Heart right ventricle (tissue), 16 donors: ENCODE results near the gene SCAMP4. TPM values are rescaled to one million over a fixed set of nuclear protein-coding genes. Genes with fewer than 3 reads are reported as not detected.
A peak's percentile ranks its signal among the peaks of the same experiment; 100 is the strongest.
"Not testable (repeated sequence)": the region's sequence is repeated elsewhere in the genome, so short reads cannot be mapped to it uniquely, and the experiment has no call there.

Experiments
- ATAC-seq, 8 donors: fragments of 200-7000 bp; cut with Tn5 transposase; one replicate each; pipeline ENCODE4 v1.9.1; 2020; ENCODE audit warnings: mild to moderate bottlenecking in 8 of 8, moderate library complexity in 8 of 8, moderate number of reproducible peaks in 1 of 8
- DNase-seq, 2 donors: peaks; one replicate each; pipeline ENCODE4 v3.0.0-alpha.2; 2020
- H3K27ac ChIP-seq, 10 donors: fragments of 200-600 bp; sonication (generic) in 2 of 10; one replicate each; pipeline versions ENCODE4 v1.5.0 to v1.8.0; 2020 to 2022; ENCODE audit warnings: mild to moderate bottlenecking in 3 of 10
- H3K27me3 ChIP-seq, 7 donors: fragments of 200-600 bp; one replicate each; pipeline ENCODE4 v1.8.0; 2021 to 2022; ENCODE audit warnings: mild to moderate bottlenecking in 2 of 7
- H3K36me3 ChIP-seq, 9 donors: fragments of 200-600 bp; sonication (generic) in 1 of 9; one replicate each; pipeline versions ENCODE4 v1.5.0 to v1.8.0; 2020 to 2022; ENCODE audit warnings: mild to moderate bottlenecking in 2 of 9
- H3K4me1 ChIP-seq, 9 donors: fragments of 200-600 bp; sonication (generic) in 1 of 9; one replicate each; pipeline versions ENCODE4 v1.5.0 to v1.8.0; 2020 to 2022; ENCODE audit warnings: mild to moderate bottlenecking in 4 of 9
- H3K4me3 ChIP-seq, 10 donors: fragments of 200-600 bp; sonication (generic) in 2 of 10; one replicate each; pipeline versions ENCODE4 v1.5.0 to v1.8.0; 2020 to 2022; ENCODE audit warnings: mild to moderate bottlenecking in 7 of 10, moderate library complexity in 2 of 10
- H3K9me3 ChIP-seq, 11 donors: fragments of 200-600 bp in 10 of 11; sonication (generic) in 2 of 11; one replicate each; pipeline versions ENCODE4 v1.5.0 to v1.8.0; 2013 to 2022; ENCODE audit warnings: mild to moderate bottlenecking in 2 of 11, control low read depth in 1 of 11, moderate library complexity in 1 of 11
- CTCF ChIP-seq, 9 donors: fragments of 200-600 bp; sonication (generic) in 2 of 9; IDR thresholded peaks; one replicate each; pipeline versions ENCODE4 v1.5.0 to v1.8.0; 2021 to 2022; ENCODE audit warnings: antibody characterized with exemption in 9 of 9, mild to moderate bottlenecking in 5 of 9, moderate library complexity in 1 of 9
- WGBS, 2 donors: extraction: QIAGEN DNeasy Blood & Tissue Kit; methylation state at CpG; one replicate each; pipeline ENCODE4 v1.1.7; 2013; ENCODE audit warnings: inconsistent platforms in 1 of 2; 5-methylcytosine and 5-hydroxymethylcytosine counted together
- intact Hi-C, 10 donors: fragments of 100-400 bp; cut with DNase I; formaldehyde crosslinking; loops; one replicate each; pipeline versions ENCODE4 v1.11.1 to v1.14.2; 2022
- polyA plus RNA-seq, 2 donors: library from polyadenylated mRNA; stranded (reverse); fragments of 200-250 nt; gene quantifications; one replicate each; pipeline ENCODE4 v1.2.3, GENCODE V29; 2013
- total RNA-seq, 10 donors: library from RNA; stranded (reverse); fragmentation: NEBNext Ultra II Directional in 3 of 10; extraction: Animal tissue kit (Norgen Biotek cat#: 25700) in 3 of 10; gene quantifications; one replicate each; pipeline versions ENCODE4 v1.2.1 to v1.2.4, GENCODE V29; 2021 to 2023
- donor health status: Arrhythmogenic right ventricular cardiomyopathy.
- donor health status: ischemic (EF 13 %, LVEDD 7.1; RV severe dilation, severe dysfunction).
- donor health status: healthy with polysubstance abuse.
- donor health status: DM: no; HTN: yes; CAD: no.
- donor health status: DM: no; HTN: no; CAD: no.
- donor health status: ischemic (EF 25% LVEDD 6.9; RV normal size, moderate dysfunction).
- donor health status: ischemic (EF 25% LVEDD 5.7; RV mildly dilated, moderate dysfunction).
- donor health status: healthy.
- donor health status: DM: yes; HTN: yes; CAD: no.
- donor health status: Ischemic cardiomyopathy.
- donor health status: ischemic (EF 35%, LVEDD 5.7; RV mildly dilated, moderate dysfunction).
- donor health status: nonischemic (EF 11% LVEDD 7.7; RV severe dilation, severe dysfunction).
- donor health status: DM: yes; HTN: yes; CAD: no.
- donor health status: PGD.
- donor health status: ischemic (EF 29% LVEDD 5.4; RV normal size, mild dysfunction).
- donor health status: nonischemic (EF 23%, LVEDD 6.1; RV moderate dilation, normal function).

Gene SCAMP4
- total and polyA plus RNA-seq, 12 donors, result 11.7 to 24.2 (median 15.8) TPM

GRCh38 chr19:1876496-1877279, 28.5 kb upstream of the SCAMP4 start:
- TF ChIP-seq CTCF (IDR thresholded peaks at IDR 0.05), result peak in 1 of 9 donors; percentile 27
- DNase-seq, H3K9me3 ChIP-seq, intact Hi-C loops, H3K27me3 ChIP-seq: not testable (repeated sequence)
- Histone ChIP-seq H3K36me3 (peaks cover 0 to 34% (median 0%) of the 10 kb centered on the region in 9 donors), H3K4me3 (peak overlapping the region; percentile 77 to 100 (median 92)), H3K4me1 (peaks cover 27 to 64% (median 58%) of the 10 kb centered on the region in 9 donors), H3K27ac (peak overlapping the region; percentile 81 to 99 (median 95))
- peak in 7 of 8 donors; percentile 2 to 23 (median 15) for ATAC-seq
- whole genome bisulfite sequencing, 2 donors, result 28 to 39% methylated on average over 44 to 48 of the region's 53 CpGs

- H3K9me3 ChIP-seq, DNase-seq, intact Hi-C loops, ATAC-seq, H3K4me3 ChIP-seq, H3K27me3 ChIP-seq, H3K27ac ChIP-seq: not testable (repeated sequence)
- Histone ChIP-seq H3K4me1 (peaks cover 25 to 64% (median 58%) of the 10 kb centered on the region in 9 donors), H3K36me3 (peaks cover 0 to 33% (median 0%) of the 10 kb centered on the region in 9 donors)
- 60 to 73% methylated on average over 28 to 40 of the region's 47 CpGs for WGBS, 2 donors
Measured at GRCh38 chr19:1877280-1877660, 27.9 kb upstream of the SCAMP4 start.

GRCh38 chr19:1878583-1878982, 26.6 kb upstream of the SCAMP4 start:
- ATAC-seq, H3K9me3 ChIP-seq, H3K27me3 ChIP-seq, H3K4me3 ChIP-seq, H3K27ac ChIP-seq, DNase-seq, intact Hi-C loops: not testable (repeated sequence)
- Histone ChIP-seq H3K4me1 (peaks cover 27 to 64% (median 58%) of the 10 kb centered on the region in 9 donors), H3K36me3 (peaks cover 0 to 31% (median 0%) of the 10 kb centered on the region in 9 donors)
- 66 to 72% methylated on average over 8 of the region's 8 CpGs for WGBS, 2 donors

- peaks cover 0 to 29% (median 0%) of the 10 kb centered on the region in 9 donors for H3K36me3 ChIP-seq
- ATAC-seq, intact Hi-C loops, H3K27me3 ChIP-seq, H3K9me3 ChIP-seq, DNase-seq: not testable (repeated sequence)
- peaks cover 32 to 61% (median 51%) of the 10 kb centered on the region in 9 donors for H3K4me1 ChIP-seq
- 90% methylated on average over 14 to 16 of the region's 17 CpGs for WGBS, 2 donors
- peak overlapping the region in 5 of 10 donors; percentile 95 to 98 (median 96) for H3K27ac ChIP-seq
- H3K4me3 ChIP-seq, result peak overlapping the region in 2 of 10 donors; percentile 92 to 95
Measured at GRCh38 chr19:1879982-1880381, 25.2 kb upstream of the SCAMP4 start.

- Histone ChIP-seq H3K4me1 (peaks cover 32 to 59% (median 51%) of the 10 kb centered on the region in 9 donors), H3K27ac (peak overlapping the region in 9 of 10 donors; percentile 91 to 99 (median 96)), H3K36me3 (peaks cover 0 to 29% (median 0%) of the 10 kb centered on the region in 9 donors), H3K27me3 (no peaks in the 10 kb centered on the region), H3K4me3 (peak overlapping the region in 9 of 10 donors; percentile 6 to 100 (median 92)), H3K9me3 (no peaks in the 10 kb centered on the region)
- 77 to 90% methylated on average over 26 to 34 of the region's 35 CpGs for WGBS, 2 donors
- no peak for DNase-seq
- no peak for TF ChIP-seq CTCF (IDR thresholded peaks at IDR 0.05)
- no peak for ATAC-seq
- intact Hi-C loops, result no loop called here
Measured at GRCh38 chr19:1880611-1881392, 24.4 kb upstream of the SCAMP4 start.

GRCh38 chr19:1881393-1882088, 23.7 kb upstream of the SCAMP4 start:
- peaks cover 28 to 61% (median 51%) of the 10 kb centered on the region in 9 donors for H3K4me1 ChIP-seq
- WGBS, 2 donors, result 53 to 64% methylated on average over 18 to 44 of the region's 44 CpGs
- ATAC-seq, result peak in 3 of 8 donors; percentile 1 to 13 (median 2)
- H3K9me3 ChIP-seq, DNase-seq, intact Hi-C loops, H3K27me3 ChIP-seq: not testable (repeated sequence)
- peaks cover 0 to 29% (median 0%) of the 10 kb centered on the region in 9 donors for H3K36me3 ChIP-seq
- peak overlapping the region in 9 of 10 donors; percentile 28 to 100 (median 96) for H3K4me3 ChIP-seq
- H3K27ac ChIP-seq, result peak overlapping the region; percentile 38 to 99 (median 96)
